Measurements from ENCODE around the gene SNX4.

SNX4 gene

DNA sequence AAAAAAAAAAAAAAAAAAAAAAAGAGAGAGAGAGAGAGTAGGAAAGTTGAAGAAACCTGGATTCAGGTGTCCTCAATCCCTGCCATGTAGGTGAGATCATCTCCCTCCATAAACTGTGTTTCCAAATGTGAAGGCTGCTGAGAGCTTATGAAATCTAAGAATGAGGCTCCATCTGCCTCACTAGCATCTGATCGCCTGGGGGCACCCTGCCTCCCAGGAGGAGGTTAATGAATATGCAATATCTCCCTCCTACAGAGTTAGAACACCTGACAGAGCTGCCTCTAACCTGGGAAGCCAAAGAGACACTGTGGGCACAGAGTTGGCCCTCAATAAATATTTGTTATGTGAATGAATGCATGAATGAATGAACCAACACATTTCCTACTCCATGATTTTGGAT, 121.0 kb downstream of the SNX4 start:
- no peak for DNase-seq

Data from activated naive CD4-positive, alpha-beta T cell treated with Interleukin-2 at 50 U/mL for 16 hours (primary cell).